SU-DHL-6 (cell line): ENCODE results near the gene ZBTB32.

Source experiments
- H2AFZ ChIP-seq: fragments of 200-600 bp; sonication (generic); 2 replicates; pipeline ENCODE4 v1.6.1; 2014; ENCODE audit warnings: low read depth, mild to moderate bottlenecking, moderate library complexity, mixed read lengths, antibody characterized with exemption, low read length; ENCODE audit not compliant: severe bottlenecking
- H3F3A ChIP-seq: fragments of 200-600 bp; shearing (Covaris generic); 2 replicates; pipeline ENCODE4 v1.6.0; 2016; ENCODE audit warnings: antibody characterized with exemption, mild to moderate bottlenecking; ENCODE audit not compliant: insufficient read depth
- H3K27ac ChIP-seq: fragments of 200-600 bp; sonication (generic); 2 replicates; pipeline ENCODE4 v1.5.1; 2016; ENCODE audit warnings: low read depth, mild to moderate bottlenecking, low read length, moderate library complexity, mixed read lengths
- H3K27me3 ChIP-seq: fragments of 200-600 bp; sonication (generic), shearing (Covaris generic); 2 replicates; pipeline ENCODE4 v1.6.0; 2014; ENCODE audit warnings: mild to moderate bottlenecking, low read length
- H3K36me3 ChIP-seq: fragments of 200-600 bp; sonication (generic); 2 replicates; pipeline ENCODE4 v1.6.1; 2014; ENCODE audit warnings: mild to moderate bottlenecking, low read length, mixed read lengths
- H3K4me2 ChIP-seq: fragments of 300-600, 200-600 bp; shearing (Covaris generic), sonication (generic); 2 replicates; pipeline ENCODE4 v1.6.0; 2014; ENCODE audit warnings: low read length, low read depth, mild to moderate bottlenecking; ENCODE audit not compliant: poor library complexity, severe bottlenecking
- H3K4me3 ChIP-seq: fragments of 200-600 bp; sonication (generic); 2 replicates; pipeline ENCODE4 v1.5.1; 2014; ENCODE audit warnings: antibody characterized with exemption, low read length, mild to moderate bottlenecking, mixed read lengths; ENCODE audit not compliant: insufficient read depth, poor library complexity, severe bottlenecking
- H3K79me2 ChIP-seq: fragments of 200-600 bp; sonication (generic); 2 replicates; pipeline ENCODE4 v1.6.1; 2014; ENCODE audit warnings: mild to moderate bottlenecking, low read length, moderate library complexity; ENCODE audit not compliant: insufficient read depth
- H3K9ac ChIP-seq: fragments of 200-600 bp; sonication (generic); 2 replicates; pipeline ENCODE4 v1.7.0; 2014; ENCODE audit warnings: mild to moderate bottlenecking, low read length
- H3K9me2 ChIP-seq: fragments of 200-600 bp; sonication (generic); replicated peaks from 2 replicates; pipeline ENCODE4 v1.6.1; 2014; ENCODE audit warnings: low read length; ENCODE audit not compliant: insufficient read depth
- H3K9me3 ChIP-seq: fragments of 200-600 bp; sonication (generic); 2 replicates; pipeline ENCODE4 v1.6.1; 2014; ENCODE audit warnings: low read length, mixed read lengths; ENCODE audit not compliant: insufficient read depth
- H4K20me1 ChIP-seq: fragments of 200-600 bp; sonication (generic); 2 replicates; pipeline ENCODE4 v1.6.1; 2014; ENCODE audit warnings: low read depth, mild to moderate bottlenecking, antibody characterized with exemption, low read length, moderate library complexity, mixed read lengths
- EZH2phosphoT487 ChIP-seq: fragments of 200-600 bp; sonication (generic), shearing (Covaris generic); conservative IDR thresholded peaks from 2 replicates; pipeline ENCODE4 v1.6.1; 2018; ENCODE audit warnings: mild to moderate bottlenecking, antibody characterized with exemption, low read length, moderate library complexity, mixed read lengths
- TF ChIP-seq, protein P1 (sequence below): fragments of 200-600 bp; sonication (generic); IDR thresholded peaks from one replicate; pipeline ENCODE4 v1.5.1; 2017; ENCODE audit warnings: antibody characterized with exemption, mild to moderate bottlenecking, low read length, moderate library complexity; ENCODE audit not compliant: insufficient read depth, poor library complexity, severe bottlenecking

Gene ZBTB32

DNA sequence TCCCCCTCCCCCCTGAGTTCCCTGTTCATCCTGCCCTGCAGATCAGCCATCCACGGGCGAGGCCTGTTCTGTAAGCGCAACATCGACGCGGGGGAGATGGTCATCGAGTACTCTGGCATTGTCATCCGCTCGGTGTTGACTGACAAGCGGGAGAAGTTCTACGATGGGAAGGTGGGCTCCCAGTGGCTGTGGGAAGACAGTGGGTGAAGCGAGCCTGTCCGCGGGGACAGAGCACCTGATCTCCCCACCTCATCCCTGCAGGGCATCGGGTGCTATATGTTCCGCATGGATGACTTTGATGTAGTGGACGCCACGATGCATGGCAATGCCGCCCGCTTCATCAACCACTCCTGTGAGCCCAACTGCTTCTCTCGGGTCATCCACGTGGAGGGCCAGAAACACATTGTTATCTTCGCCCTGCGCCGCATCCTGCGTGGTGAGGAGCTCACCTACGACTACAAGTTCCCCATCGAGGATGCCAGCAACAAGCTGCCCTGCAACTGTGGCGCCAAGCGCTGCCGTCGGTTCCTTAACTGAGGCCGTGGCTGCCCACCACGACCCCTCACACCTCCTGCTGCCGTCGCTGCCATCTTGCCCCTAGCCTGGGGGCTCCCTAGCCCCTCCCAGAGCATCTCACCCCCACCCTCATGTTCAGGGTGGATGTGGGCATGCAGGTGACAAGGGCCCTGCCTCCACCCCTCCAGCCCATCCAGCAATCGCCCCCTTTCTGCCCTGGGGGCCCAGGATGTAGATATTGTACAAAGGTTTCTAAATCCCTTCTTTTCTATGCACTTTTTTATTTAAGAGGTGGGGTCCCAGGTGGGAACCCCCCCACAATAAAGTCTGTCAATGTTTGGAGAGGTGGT lies 33.9 kb downstream of the ZBTB32 start:
- H3F3A ChIP-seq: peaks cover 13% of the 10 kb centered on the region
- TF ChIP-seq EZH2phosphoT487: no peak
- TF ChIP-seq, protein P1, sequence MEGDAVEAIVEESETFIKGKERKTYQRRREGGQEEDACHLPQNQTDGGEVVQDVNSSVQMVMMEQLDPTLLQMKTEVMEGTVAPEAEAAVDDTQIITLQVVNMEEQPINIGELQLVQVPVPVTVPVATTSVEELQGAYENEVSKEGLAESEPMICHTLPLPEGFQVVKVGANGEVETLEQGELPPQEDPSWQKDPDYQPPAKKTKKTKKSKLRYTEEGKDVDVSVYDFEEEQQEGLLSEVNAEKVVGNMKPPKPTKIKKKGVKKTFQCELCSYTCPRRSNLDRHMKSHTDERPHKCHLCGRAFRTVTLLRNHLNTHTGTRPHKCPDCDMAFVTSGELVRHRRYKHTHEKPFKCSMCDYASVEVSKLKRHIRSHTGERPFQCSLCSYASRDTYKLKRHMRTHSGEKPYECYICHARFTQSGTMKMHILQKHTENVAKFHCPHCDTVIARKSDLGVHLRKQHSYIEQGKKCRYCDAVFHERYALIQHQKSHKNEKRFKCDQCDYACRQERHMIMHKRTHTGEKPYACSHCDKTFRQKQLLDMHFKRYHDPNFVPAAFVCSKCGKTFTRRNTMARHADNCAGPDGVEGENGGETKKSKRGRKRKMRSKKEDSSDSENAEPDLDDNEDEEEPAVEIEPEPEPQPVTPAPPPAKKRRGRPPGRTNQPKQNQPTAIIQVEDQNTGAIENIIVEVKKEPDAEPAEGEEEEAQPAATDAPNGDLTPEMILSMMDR: no peak
- no peak overlapping the region for H3K9ac ChIP-seq
- no peaks in the 10 kb centered on the region for H4K20me1 ChIP-seq
- H3K27ac ChIP-seq: no peak overlapping the region
- no peak overlapping the region for H3K4me3 ChIP-seq
- H2AFZ ChIP-seq: no peak overlapping the region
- no peaks in the 10 kb centered on the region for H3K79me2 ChIP-seq
- H3K36me3 ChIP-seq: no peaks in the 10 kb centered on the region
- no peak overlapping the region for H3K4me2 ChIP-seq
- H3K9me3 ChIP-seq: no peaks in the 10 kb centered on the region
- no peaks in the 10 kb centered on the region for H3K27me3 ChIP-seq
- no peaks in the 10 kb centered on the region for H3K9me2 ChIP-seq

DNA sequence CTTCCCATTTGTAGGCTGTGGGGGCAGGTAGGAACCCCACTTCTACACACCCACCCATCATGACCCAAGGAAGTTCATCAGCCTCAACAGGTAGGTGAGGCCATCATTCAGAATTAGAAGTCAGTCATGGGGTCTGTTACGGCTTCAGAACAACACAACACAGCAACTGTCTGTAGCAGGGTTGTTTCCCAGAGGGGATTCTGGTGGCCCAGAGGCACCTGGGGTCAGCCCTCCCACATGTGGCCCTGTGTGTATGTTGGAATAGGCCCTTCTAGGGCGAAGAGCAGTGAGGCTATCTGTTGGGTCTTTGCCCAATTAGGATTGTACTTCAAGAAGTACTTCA lies 34.5 kb downstream of the ZBTB32 start:
- Histone ChIP-seq H3K27ac (no peak overlapping the region), H3F3A (peaks cover 13% of the 10 kb centered on the region), H3K4me2 (no peak overlapping the region), H3K9me2 (no peaks in the 10 kb centered on the region), H3K4me3 (no peak overlapping the region), H3K9me3 (no peaks in the 10 kb centered on the region), H4K20me1 (no peaks in the 10 kb centered on the region), H3K9ac (no peak overlapping the region), H2AFZ (no peak overlapping the region), H3K36me3 (no peaks in the 10 kb centered on the region), H3K27me3 (no peaks in the 10 kb centered on the region), H3K79me2 (no peaks in the 10 kb centered on the region)
- TF ChIP-seq EZH2phosphoT487: no peak
- TF ChIP-seq, protein P1: no peak

DNA sequence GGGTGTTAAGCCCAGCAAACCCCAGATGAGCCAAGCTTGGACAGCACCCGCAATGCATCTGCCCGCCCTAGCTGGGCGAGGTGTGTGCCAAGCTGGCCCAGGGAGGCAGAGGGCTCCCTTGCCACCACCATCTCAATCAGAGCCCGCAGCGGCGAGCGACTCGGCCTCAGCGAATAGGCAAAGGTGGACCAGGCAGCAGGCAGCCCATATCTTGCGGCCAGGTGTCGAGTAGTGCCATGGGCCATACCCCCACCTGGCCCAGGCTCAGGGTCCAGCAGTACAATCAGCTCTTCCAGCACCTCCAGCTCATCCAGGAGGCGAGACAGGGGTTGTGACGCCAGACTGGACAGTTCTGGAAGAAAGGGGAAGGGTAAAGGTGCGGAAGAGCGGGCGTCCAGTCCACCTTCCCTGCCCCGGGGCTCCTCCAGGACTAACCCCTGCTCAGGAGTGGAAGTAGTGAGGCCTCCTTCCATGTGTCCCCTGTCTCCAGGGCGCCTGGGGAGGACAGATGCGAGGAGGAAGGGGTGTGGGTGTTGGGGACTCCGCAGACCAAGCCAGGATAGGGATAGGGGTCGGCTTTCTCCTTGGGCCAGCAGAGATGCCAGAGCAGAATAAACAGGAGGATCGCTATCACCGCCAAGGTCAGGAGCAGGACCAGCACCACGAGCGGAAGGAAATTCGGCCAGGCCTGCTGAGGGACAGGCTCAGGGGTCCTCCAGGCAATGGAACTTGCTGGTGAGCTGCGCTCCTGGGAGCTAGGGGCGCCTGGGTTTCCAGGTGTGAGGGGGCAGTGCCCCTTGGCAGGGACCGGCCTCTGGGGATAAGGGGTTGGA lies 35.1 kb downstream of the ZBTB32 start:
- no peak overlapping the region for H2AFZ ChIP-seq
- no peak for TF ChIP-seq EZH2phosphoT487
- TF ChIP-seq, protein P1: no peak
- no peaks in the 10 kb centered on the region for H3K9me2 ChIP-seq
- H3K36me3 ChIP-seq: no peaks in the 10 kb centered on the region
- H4K20me1 ChIP-seq: no peaks in the 10 kb centered on the region
- H3K9ac ChIP-seq: peak overlapping the region; percentile 60
- H3K9me3 ChIP-seq: no peaks in the 10 kb centered on the region
- H3F3A ChIP-seq: peaks cover 13% of the 10 kb centered on the region
- no peak overlapping the region for H3K27ac ChIP-seq
- H3K4me3 ChIP-seq: peak overlapping the region; percentile 69
- no peaks in the 10 kb centered on the region for H3K27me3 ChIP-seq
- peak overlapping the region; percentile 89 for H3K4me2 ChIP-seq
- H3K79me2 ChIP-seq: no peaks in the 10 kb centered on the region
